Transverse colon (tissue), 4 donors: ENCODE data around the gene RFX2.

ENCODE experiments used
- EP300 ChIP-seq: sonication (generic); formaldehyde crosslinking; IDR thresholded peaks from one replicate; pipeline ENCODE4 v1.6.1; 2017; ENCODE audit warnings: antibody characterized with exemption, low read depth
- POLR2A ChIP-seq: fragments of 450-650 bp; IDR thresholded peaks from one replicate; pipeline ENCODE4 v1.6.1; 2016; ENCODE audit warnings: antibody characterized with exemption, mild to moderate bottlenecking, moderate library complexity
- POLR2AphosphoS5 ChIP-seq, 3 donors: sonication (generic); formaldehyde crosslinking; IDR thresholded peaks; one replicate each; pipeline ENCODE4 v1.6.1; 2016; ENCODE audit warnings: antibody characterized with exemption in 3 of 3
- TF ChIP-seq, protein P1 (sequence below), 5 experiments: fragments of 200-600 bp in 3 of 5; fragments of 450-650 bp in 2 of 5; sonication (generic) in 3 of 5; IDR thresholded peaks; 1 replicate in 2 of 5; 2 replicates in 3 of 5; pipeline ENCODE4 v1.5.1; 2016 to 2017; ENCODE audit warnings: antibody characterized with exemption in 5 of 5, inconsistent platforms in 3 of 5, mild to moderate bottlenecking in 2 of 5, moderate library complexity in 1 of 5

DNA sequence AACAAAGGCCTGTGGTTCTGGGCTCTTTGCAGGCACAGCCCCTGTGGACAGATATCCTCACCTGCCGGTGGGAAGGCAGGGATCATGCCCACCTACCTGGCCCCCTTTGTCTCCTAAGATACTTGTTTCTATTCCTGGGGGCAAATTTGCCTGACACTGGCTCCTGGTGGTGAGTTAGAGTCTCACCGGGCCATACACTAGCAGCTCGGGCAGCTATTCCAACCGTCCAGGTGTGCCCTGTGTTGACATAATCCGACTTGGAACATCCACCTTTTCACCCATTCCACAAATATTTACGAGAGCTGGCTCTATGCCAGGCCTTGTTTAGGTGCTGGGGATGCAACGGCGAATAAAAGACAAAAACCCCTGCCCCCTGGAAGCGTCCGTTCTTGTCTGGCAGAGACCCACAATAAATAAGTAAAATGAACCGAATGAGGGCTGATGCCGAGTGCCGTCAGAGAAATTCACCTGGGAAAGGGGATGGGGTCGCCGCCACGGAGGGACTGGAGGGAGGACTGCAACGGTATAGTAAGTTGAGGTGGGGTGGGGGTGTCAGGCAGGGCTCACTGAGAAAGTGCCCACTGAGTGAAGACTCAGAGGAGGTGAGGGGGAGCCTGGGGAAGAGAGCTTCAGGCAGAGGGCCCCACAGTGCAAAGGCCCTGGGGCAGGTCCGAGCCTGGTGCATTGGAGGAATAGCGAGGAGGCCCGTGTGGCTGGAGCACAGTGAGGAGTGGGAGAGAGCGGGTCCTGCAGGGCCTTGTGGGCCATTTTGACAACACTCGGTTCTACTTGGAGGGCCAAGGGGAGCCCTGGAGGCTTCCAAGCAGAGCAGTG is 89.1 kb downstream of the RFX2 start:
- TF ChIP-seq EP300 (no peak), POLR2A (no peak), POLR2AphosphoS5 (IDR thresholded peaks at IDR 0.05) (no peak)
- TF ChIP-seq, protein P1, sequence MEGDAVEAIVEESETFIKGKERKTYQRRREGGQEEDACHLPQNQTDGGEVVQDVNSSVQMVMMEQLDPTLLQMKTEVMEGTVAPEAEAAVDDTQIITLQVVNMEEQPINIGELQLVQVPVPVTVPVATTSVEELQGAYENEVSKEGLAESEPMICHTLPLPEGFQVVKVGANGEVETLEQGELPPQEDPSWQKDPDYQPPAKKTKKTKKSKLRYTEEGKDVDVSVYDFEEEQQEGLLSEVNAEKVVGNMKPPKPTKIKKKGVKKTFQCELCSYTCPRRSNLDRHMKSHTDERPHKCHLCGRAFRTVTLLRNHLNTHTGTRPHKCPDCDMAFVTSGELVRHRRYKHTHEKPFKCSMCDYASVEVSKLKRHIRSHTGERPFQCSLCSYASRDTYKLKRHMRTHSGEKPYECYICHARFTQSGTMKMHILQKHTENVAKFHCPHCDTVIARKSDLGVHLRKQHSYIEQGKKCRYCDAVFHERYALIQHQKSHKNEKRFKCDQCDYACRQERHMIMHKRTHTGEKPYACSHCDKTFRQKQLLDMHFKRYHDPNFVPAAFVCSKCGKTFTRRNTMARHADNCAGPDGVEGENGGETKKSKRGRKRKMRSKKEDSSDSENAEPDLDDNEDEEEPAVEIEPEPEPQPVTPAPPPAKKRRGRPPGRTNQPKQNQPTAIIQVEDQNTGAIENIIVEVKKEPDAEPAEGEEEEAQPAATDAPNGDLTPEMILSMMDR (IDR thresholded peaks at IDR 0.05) = peak in 1 of 5 experiments; percentile 11
